GM12874 (cell line): ENCODE data around the gene STARD5.

Experiments
- TF ChIP-seq, protein P1 (sequence below): IDR thresholded peaks from 2 replicates; pipeline ENCODE4 v1.5.1; 2011; ENCODE audit warnings: low read depth, mild to moderate bottlenecking, control low read depth, low read length, moderate library complexity; ENCODE audit not compliant: insufficient read depth

The STARD5 gene

DNA sequence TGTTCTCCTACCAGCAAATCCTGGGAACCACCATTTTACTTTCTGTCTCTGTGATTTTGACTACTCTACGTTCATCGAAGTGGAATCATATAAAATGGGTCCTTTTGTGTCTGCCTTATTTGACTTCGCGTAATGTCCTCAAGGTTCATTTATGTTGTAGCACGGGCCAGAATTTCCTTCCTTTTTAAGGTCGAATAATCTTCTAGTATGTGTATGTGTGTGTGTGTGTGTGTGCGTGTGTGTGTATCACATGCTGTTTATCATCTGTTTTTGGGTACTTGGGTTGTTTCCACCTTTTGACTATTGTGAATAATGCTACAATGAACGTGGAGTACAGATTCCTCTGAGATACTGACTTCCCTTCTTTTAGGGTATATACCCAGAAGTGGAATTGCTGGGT lies 35.3 kb downstream of the STARD5 start:
- TF ChIP-seq, protein P1, sequence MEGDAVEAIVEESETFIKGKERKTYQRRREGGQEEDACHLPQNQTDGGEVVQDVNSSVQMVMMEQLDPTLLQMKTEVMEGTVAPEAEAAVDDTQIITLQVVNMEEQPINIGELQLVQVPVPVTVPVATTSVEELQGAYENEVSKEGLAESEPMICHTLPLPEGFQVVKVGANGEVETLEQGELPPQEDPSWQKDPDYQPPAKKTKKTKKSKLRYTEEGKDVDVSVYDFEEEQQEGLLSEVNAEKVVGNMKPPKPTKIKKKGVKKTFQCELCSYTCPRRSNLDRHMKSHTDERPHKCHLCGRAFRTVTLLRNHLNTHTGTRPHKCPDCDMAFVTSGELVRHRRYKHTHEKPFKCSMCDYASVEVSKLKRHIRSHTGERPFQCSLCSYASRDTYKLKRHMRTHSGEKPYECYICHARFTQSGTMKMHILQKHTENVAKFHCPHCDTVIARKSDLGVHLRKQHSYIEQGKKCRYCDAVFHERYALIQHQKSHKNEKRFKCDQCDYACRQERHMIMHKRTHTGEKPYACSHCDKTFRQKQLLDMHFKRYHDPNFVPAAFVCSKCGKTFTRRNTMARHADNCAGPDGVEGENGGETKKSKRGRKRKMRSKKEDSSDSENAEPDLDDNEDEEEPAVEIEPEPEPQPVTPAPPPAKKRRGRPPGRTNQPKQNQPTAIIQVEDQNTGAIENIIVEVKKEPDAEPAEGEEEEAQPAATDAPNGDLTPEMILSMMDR, result no peak

DNA sequence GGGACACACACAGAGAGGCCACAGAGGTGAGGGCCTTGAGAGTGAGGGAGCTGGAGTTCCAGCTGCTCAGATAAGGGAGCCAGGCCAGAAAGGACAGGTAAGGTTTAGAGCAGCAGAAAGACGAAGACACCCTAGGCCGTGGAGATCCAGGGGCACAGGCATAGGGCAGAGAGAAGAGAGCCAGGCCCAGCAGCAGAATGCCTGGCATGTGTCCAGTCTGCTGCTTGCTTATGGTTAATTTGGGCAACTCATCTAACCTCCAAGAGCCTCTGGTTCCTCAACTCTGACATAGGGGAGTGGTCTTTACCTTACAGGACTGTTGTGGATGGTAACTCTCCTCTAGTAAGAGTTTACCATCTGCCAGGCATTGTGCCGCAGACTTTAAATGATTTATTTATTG lies 35.9 kb downstream of the STARD5 start:
- TF ChIP-seq, protein P1, result no peak

DNA sequence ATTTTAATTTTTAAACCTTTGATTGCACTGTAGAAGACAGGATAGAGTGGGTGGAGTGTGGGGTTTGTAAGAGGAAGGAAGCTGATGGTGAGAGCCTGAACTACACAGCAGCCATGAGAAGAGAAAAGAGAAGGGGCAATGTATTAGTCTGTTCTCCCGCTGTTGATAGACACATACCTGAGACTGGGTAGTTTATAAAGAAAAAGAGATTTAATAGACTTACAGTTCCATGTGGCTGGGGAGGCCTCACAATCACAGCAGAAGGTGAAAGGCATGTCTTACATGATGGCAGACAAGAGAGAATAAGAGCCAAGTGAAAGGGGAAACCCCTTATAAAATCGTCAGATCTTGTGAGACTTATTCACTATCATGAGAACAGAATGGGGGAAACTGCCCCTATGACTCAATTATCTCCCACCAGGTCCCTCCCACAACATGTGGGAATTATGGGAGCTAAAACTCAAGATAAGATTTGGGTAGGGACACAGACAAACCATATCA lies 37.3 kb downstream of the STARD5 start:
- TF ChIP-seq, protein P1, result no peak

DNA sequence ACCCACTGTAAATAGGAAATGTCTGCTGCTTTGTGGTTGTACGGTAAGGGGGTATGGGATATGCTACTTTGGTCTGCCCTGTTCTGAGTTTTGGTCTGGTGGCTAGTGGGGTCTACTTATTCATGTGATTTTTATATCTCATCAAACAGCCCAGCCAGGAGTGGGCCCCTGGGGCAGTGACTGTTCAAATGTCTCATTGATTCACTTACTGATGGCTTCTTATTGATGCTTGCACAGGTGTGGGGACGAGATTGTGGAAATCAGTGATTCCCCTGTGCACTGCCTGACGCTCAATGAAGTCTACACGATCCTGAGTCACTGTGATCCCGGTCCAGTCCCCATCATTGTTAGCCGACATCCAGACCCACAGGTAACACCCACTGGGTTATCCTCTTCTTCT lies 38.5 kb downstream of the STARD5 start:
- TF ChIP-seq, protein P1, result no peak

DNA sequence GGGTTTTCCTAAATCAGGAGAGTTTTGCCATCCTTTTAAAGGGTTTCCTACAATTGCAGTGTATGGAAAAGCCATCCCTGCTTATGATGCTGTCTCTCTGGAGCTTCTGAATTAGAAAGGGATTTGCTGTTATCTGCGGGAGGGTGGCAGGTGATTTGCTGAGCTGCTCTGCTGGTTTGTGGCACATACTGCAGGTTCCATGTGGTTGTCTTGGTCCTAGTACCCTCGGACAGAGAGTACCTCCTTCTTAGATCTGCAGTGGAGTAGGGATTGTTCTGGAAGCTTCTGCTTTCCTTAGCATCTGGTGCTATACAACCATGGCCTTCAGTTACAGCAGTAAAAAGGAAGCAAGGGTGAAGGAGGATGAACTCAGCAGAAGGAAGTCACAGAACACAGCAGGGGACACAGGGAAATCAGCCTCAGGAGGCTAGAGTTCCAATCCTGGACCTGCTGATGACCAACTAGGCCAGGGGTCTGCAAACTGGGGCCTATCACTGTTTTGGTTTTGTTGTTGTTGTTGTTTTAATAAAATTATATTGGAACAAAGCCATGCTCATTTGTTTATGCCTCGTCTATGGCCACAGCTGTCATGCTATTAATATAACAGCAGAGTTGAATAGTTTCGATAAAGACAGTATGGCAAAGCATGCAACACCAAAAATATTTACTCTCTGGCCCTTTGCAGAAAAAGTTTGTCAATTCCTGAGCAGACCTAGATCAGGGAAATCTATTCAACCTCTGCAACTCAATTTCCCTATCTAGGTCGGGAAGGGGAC lies 39.5 kb downstream of the STARD5 start:
- TF ChIP-seq, protein P1, result no peak

DNA sequence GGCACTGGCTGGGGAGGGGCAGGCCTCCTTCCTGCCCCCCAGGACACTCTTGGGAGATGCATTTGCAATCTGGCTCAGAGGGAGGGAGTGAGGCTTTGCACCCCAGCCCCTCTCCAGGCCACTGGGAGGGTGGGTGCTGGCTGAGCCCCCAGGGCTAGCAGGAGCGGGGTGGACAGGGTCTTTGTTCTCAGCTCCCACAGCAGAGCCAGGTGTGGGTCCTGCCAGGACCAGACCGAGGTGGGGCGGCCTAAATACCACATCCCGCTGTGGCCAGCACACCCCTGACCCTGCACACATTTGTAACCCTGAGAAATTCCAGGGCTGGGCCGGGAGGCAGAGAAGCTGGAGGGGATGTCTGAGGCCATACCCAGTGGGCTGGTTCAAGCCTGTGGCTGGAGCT lies 41.0 kb downstream of the STARD5 start:
- TF ChIP-seq, protein P1, result no peak

DNA sequence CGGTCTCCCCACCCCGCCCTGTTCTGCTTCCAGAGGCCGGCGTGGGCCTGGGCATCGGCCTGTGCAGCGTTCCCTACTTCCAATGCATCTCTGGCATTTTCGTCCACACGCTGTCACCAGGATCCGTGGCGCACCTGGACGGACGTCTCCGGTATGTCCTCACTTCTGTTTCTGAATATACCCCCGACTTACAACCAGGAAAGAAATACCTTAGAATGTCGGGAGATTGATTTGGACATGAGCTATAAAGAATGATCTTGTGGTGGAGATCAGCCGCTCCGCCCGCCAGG lies 41.4 kb downstream of the STARD5 start:
- TF ChIP-seq, protein P1, result no peak
